ENCODE data around the gene TM9SF1. TPM values are rescaled to one million over a fixed set of nuclear protein-coding genes. Genes with fewer than 3 reads are reported as not detected.
A peak's percentile ranks its signal among the peaks of the same experiment; 100 is the strongest.

Gene TM9SF1
- total and polyA plus RNA-seq, 2 experiments from 2014 or later = 12.6 to 27.5 TPM

- no peaks in the 10 kb centered on the region for H3K36me3 ChIP-seq (ENCODE audit: insufficient read depth)
- H3K4me3 ChIP-seq = peak overlapping the region; percentile 95
- H2AFZ ChIP-seq = no peak overlapping the region; the same call in 1 of the 2 replicates
- no peak for TF ChIP-seq EZH2 (IDR thresholded peaks at IDR 0.05; ENCODE audit: low read depth, unreplicated experiment)
- TF ChIP-seq, protein P1, sequence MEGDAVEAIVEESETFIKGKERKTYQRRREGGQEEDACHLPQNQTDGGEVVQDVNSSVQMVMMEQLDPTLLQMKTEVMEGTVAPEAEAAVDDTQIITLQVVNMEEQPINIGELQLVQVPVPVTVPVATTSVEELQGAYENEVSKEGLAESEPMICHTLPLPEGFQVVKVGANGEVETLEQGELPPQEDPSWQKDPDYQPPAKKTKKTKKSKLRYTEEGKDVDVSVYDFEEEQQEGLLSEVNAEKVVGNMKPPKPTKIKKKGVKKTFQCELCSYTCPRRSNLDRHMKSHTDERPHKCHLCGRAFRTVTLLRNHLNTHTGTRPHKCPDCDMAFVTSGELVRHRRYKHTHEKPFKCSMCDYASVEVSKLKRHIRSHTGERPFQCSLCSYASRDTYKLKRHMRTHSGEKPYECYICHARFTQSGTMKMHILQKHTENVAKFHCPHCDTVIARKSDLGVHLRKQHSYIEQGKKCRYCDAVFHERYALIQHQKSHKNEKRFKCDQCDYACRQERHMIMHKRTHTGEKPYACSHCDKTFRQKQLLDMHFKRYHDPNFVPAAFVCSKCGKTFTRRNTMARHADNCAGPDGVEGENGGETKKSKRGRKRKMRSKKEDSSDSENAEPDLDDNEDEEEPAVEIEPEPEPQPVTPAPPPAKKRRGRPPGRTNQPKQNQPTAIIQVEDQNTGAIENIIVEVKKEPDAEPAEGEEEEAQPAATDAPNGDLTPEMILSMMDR (conservative IDR thresholded peaks at IDR 0.05; ENCODE audit: low read depth in 2 of 2) = no peak
- TF ChIP-seq STAT1 (IDR thresholded peaks at IDR 0.05; ENCODE audit: unreplicated experiment) = no peak
- TF ChIP-seq REST (IDR thresholded peaks at IDR 0.05; ENCODE audit: unreplicated experiment) = no peak
- TF ChIP-seq JUNB (IDR thresholded peaks at IDR 0.05; ENCODE audit: unreplicated experiment) = no peak
- TF ChIP-seq EZH2phosphoT487 (IDR thresholded peaks at IDR 0.05; ENCODE audit: unreplicated experiment) = no peak
- no peak for TF ChIP-seq POLR2AphosphoS5 (IDR thresholded peaks at IDR 0.05; ENCODE audit: low read depth)
- no peak for TF ChIP-seq ZNF331 (CRISPR knock-in tag; IDR thresholded peaks at IDR 0.05; ENCODE audit: low read depth)
- TF ChIP-seq, protein P2, sequence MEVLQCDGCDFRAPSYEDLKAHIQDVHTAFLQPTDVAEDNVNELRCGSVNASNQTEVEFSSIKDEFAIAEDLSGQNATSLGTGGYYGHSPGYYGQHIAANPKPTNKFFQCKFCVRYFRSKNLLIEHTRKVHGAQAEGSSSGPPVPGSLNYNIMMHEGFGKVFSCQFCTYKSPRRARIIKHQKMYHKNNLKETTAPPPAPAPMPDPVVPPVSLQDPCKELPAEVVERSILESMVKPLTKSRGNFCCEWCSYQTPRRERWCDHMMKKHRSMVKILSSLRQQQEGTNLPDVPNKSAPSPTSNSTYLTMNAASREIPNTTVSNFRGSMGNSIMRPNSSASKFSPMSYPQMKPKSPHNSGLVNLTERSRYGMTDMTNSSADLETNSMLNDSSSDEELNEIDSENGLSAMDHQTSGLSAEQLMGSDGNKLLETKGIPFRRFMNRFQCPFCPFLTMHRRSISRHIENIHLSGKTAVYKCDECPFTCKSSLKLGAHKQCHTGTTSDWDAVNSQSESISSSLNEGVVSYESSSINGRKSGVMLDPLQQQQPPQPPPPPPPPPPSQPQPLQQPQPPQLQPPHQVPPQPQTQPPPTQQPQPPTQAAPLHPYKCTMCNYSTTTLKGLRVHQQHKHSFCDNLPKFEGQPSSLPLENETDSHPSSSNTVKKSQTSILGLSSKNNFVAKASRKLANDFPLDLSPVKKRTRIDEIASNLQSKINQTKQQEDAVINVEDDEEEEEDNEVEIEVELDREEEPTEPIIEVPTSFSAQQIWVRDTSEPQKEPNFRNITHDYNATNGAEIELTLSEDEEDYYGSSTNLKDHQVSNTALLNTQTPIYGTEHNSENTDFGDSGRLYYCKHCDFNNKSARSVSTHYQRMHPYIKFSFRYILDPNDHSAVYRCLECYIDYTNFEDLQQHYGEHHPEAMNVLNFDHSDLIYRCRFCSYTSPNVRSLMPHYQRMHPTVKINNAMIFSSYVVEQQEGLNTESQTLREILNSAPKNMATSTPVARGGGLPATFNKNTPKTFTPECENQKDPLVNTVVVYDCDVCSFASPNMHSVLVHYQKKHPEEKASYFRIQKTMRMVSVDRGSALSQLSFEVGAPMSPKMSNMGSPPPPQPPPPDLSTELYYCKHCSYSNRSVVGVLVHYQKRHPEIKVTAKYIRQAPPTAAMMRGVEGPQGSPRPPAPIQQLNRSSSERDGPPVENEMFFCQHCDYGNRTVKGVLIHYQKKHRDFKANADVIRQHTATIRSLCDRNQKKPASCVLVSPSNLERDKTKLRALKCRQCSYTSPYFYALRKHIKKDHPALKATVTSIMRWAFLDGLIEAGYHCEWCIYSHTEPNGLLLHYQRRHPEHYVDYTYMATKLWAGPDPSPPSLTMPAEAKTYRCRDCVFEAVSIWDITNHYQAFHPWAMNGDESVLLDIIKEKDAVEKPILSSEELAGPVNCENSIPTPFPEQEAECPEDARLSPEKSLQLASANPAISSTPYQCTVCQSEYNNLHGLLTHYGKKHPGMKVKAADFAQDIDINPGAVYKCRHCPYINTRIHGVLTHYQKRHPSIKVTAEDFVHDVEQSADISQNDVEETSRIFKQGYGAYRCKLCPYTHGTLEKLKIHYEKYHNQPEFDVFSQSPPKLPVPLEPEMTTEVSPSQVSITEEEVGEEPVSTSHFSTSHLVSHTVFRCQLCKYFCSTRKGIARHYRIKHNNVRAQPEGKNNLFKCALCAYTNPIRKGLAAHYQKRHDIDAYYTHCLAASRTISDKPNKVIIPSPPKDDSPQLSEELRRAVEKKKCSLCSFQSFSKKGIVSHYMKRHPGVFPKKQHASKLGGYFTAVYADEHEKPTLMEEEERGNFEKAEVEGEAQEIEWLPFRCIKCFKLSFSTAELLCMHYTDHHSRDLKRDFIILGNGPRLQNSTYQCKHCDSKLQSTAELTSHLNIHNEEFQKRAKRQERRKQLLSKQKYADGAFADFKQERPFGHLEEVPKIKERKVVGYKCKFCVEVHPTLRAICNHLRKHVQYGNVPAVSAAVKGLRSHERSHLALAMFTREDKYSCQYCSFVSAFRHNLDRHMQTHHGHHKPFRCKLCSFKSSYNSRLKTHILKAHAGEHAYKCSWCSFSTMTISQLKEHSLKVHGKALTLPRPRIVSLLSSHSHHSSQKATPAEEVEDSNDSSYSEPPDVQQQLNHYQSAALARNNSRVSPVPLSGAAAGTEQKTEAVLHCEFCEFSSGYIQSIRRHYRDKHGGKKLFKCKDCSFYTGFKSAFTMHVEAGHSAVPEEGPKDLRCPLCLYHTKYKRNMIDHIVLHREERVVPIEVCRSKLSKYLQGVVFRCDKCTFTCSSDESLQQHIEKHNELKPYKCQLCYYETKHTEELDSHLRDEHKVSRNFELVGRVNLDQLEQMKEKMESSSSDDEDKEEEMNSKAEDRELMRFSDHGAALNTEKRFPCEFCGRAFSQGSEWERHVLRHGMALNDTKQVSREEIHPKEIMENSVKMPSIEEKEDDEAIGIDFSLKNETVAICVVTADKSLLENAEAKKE (CRISPR knock-in tag; IDR thresholded peaks at IDR 0.05) = no peak
- TF ChIP-seq ZNF114 (CRISPR knock-in tag; IDR thresholded peaks at IDR 0.05) = no peak
- TF ChIP-seq CREB1 (CRISPR knock-in tag; IDR thresholded peaks at IDR 0.05; ENCODE audit: low read depth) = no peak
- no peak for TF ChIP-seq NANOG (IDR thresholded peaks at IDR 0.05; ENCODE audit: borderline replicate concordance)
- TF ChIP-seq, protein P3, sequence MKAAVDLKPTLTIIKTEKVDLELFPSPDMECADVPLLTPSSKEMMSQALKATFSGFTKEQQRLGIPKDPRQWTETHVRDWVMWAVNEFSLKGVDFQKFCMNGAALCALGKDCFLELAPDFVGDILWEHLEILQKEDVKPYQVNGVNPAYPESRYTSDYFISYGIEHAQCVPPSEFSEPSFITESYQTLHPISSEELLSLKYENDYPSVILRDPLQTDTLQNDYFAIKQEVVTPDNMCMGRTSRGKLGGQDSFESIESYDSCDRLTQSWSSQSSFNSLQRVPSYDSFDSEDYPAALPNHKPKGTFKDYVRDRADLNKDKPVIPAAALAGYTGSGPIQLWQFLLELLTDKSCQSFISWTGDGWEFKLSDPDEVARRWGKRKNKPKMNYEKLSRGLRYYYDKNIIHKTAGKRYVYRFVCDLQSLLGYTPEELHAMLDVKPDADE (IDR thresholded peaks at IDR 0.05) = no peak
- H3K9me2 ChIP-seq (ENCODE audit: insufficient read depth) = no peaks in the 10 kb centered on the region
- no peaks in the 10 kb centered on the region; the same call in 1 of the 2 replicates for H4K20me1 ChIP-seq (replicated peaks; ENCODE audit: insufficient read depth)
- H3K27me3 Mint-ChIP-seq (ENCODE audit: insufficient read depth, low read depth, poor library complexity) = peaks cover 11% of the 10 kb centered on the region
- H3K36me3 Mint-ChIP-seq (ENCODE audit: low read depth) = peaks cover 46% of the 10 kb centered on the region
- H3K4me1 Mint-ChIP-seq = peaks cover 26% of the 10 kb centered on the region
- peak overlapping the region; percentile 91 for H3K4me3 Mint-ChIP-seq
- peaks cover 6% of the 10 kb centered on the region for H3K9me3 Mint-ChIP-seq
- H3K27ac Mint-ChIP-seq = 0 out of 2 replicates have a peak overlapping the region, but pooled peaks have one; percentile 40
- peaks cover 8% of the 10 kb centered on the region for H3K4me1 ChIP-seq (ENCODE audit: insufficient read depth)
- peak overlapping the region; percentile 90 for H3K4me2 ChIP-seq
- DNase-seq (ENCODE audit: low spot score) (no peak), ATAC-seq (no peak)
- H3K27me3 ChIP-seq (ENCODE audit: insufficient read depth) = no peaks in the 10 kb centered on the region
- 0 out of 2 replicates have a peak, but pooled peaks cover 2% of the 10 kb centered on the region for H3K79me2 ChIP-seq (replicated peaks; ENCODE audit: insufficient read depth)
- no peak overlapping the region for H3K27ac ChIP-seq (ENCODE audit: low read depth)
- H3F3A ChIP-seq (replicated peaks; ENCODE audit: low read depth) = peaks cover 18% of the 10 kb centered on the region
These were observed 912 bp downstream of the TM9SF1 start for GRCh38 chr14:24194186-24194872.

All from GM23338 (cell line).